Mucosa of descending colon (tissue), 3 donors: Measurements from ENCODE around the gene STEAP3. TPM values are rescaled to one million over a fixed set of nuclear protein-coding genes. Genes with fewer than 3 reads are reported as not detected.

Experiments used
- ATAC-seq: fragments of 200-7000 bp; cut with Tn5 transposase; one replicate; pipeline ENCODE4 v1.9.1; 2020; ENCODE audit warnings: mild to moderate bottlenecking, moderate library complexity
- DNase-seq, 3 donors: peaks; one replicate each; pipeline ENCODE4 v3.0.0-alpha.2; 2020
- H3K36me3 ChIP-seq: fragments of 200-600 bp; one replicate; pipeline ENCODE4 v1.8.0; 2021; ENCODE audit warnings: low read depth, mild to moderate bottlenecking
- H3K4me1 ChIP-seq: fragments of 200-600 bp; one replicate; pipeline ENCODE4 v1.8.0; 2021; ENCODE audit warnings: low read depth, mild to moderate bottlenecking
- H3K4me3 ChIP-seq: fragments of 200-600 bp; one replicate; pipeline ENCODE4 v1.8.0; 2021; ENCODE audit warnings: mild to moderate bottlenecking
- H3K9me3 ChIP-seq: fragments of 200-600 bp; one replicate; pipeline ENCODE4 v1.8.0; 2021; ENCODE audit warnings: mild to moderate bottlenecking
- CTCF ChIP-seq: fragments of 200-600 bp; IDR thresholded peaks from one replicate; pipeline ENCODE4 v1.8.0; 2022; ENCODE audit warnings: antibody characterized with exemption, mild to moderate bottlenecking
- intact Hi-C, 2 donors: fragments of 100-400 bp; cut with DNase I in 1 of 2; cut with micrococcal nuclease in 1 of 2; formaldehyde crosslinking; loops; one replicate each; pipeline versions ENCODE4 v1.11.0 to v1.11.1; 2022; cut with DNase I, micrococcal nuclease
- total RNA-seq, 3 donors: library from RNA; stranded (reverse); fragmentation: NEBNext Ultra II Directional in 2 of 3; extraction: Animal tissue kit (Norgen Biotek cat#: 25700) in 2 of 3; gene quantifications; one replicate each; pipeline versions ENCODE4 v1.2.1 to v1.2.4, GENCODE V29; 2021 to 2023
- donor health status: DM: no; HTN: no; CAD: no; lungs with moderate emphysema.
- donor health status: DM: no; HTN: no; CAD: no.
- donor health status: DM: no; HTN: yes; CAD: no.

STEAP3 gene
- total RNA-seq, 3 donors from 2014 or later: 13.9 to 28.9 (median 15.3) TPM

GRCh38 chr2:119294671-119295070 is 71.0 kb downstream of the STEAP3 start:
- Histone ChIP-seq H3K4me3 (no peak overlapping the region), H3K4me1 (peaks cover 2% of the 10 kb centered on the region), H3K36me3 (no peaks in the 10 kb centered on the region), H3K9me3 (no peaks in the 10 kb centered on the region)
- TF ChIP-seq CTCF: no peak
- intact Hi-C loops: loop anchor here in 1 of 2 donors (5.0 kb wide), 1 partner anchor 412 kb away; no protein-coding TSS in a partner anchor
- DNase-seq: no peak
- ATAC-seq: no peak

GRCh38 chr2:119295688-119296375 is 72.2 kb downstream of the STEAP3 start:
- Histone ChIP-seq H3K9me3 (no peaks in the 10 kb centered on the region), H3K36me3 (no peaks in the 10 kb centered on the region), H3K4me1 (peaks cover 2% of the 10 kb centered on the region), H3K4me3 (no peak overlapping the region)
- ATAC-seq (no peak), DNase-seq (no peak)
- no peak for TF ChIP-seq CTCF
- intact Hi-C loops: no loop called here

- no peak overlapping the region for H3K4me3 ChIP-seq
- peaks cover 8% of the 10 kb centered on the region for H3K4me1 ChIP-seq
- ATAC-seq: no peak
- no peaks in the 10 kb centered on the region for H3K36me3 ChIP-seq
- TF ChIP-seq CTCF: no peak
- intact Hi-C loops: no loop called here
- no peak for DNase-seq
- H3K9me3 ChIP-seq: no peaks in the 10 kb centered on the region
Observed at GRCh38 chr2:119301413-119301812, 77.8 kb downstream of the STEAP3 start.

- TF ChIP-seq CTCF: no peak
- H3K4me3 ChIP-seq: no peak overlapping the region
- intact Hi-C loops: no loop called here
- no peaks in the 10 kb centered on the region for H3K9me3 ChIP-seq
- H3K36me3 ChIP-seq: no peaks in the 10 kb centered on the region
- ATAC-seq (peak; percentile 43), DNase-seq (no peak)
- H3K4me1 ChIP-seq: peaks cover 6% of the 10 kb centered on the region
Observed at GRCh38 chr2:119304847-119305246, 81.2 kb downstream of the STEAP3 start.

- TF ChIP-seq CTCF: no peak
- peak in 1 of 3 donors; percentile 44 for DNase-seq
Observed at GRCh38 chr2:119305497-119306195, 82.0 kb downstream of the STEAP3 start.

More at GRCh38 chr2:119305497-119306195, 82.0 kb downstream of the STEAP3 start:
- intact Hi-C loops: no loop called here
- Histone ChIP-seq H3K9me3 (no peaks in the 10 kb centered on the region), H3K4me1 (peaks cover 6% of the 10 kb centered on the region), H3K36me3 (no peaks in the 10 kb centered on the region), H3K4me3 (no peak overlapping the region)
- peak; percentile 99 for ATAC-seq
